ENCODE results near the gene ASB12. TPM values are rescaled to one million over a fixed set of nuclear protein-coding genes. Genes with fewer than 3 reads are reported as not detected.
"Not testable (repeated sequence)": the region's sequence is repeated elsewhere in the genome, so short reads cannot be mapped to it uniquely, and the experiment has no call there.

The ASB12 gene
- total RNA-seq, 1 experiment from 2014 or later, result not detected

DNA sequence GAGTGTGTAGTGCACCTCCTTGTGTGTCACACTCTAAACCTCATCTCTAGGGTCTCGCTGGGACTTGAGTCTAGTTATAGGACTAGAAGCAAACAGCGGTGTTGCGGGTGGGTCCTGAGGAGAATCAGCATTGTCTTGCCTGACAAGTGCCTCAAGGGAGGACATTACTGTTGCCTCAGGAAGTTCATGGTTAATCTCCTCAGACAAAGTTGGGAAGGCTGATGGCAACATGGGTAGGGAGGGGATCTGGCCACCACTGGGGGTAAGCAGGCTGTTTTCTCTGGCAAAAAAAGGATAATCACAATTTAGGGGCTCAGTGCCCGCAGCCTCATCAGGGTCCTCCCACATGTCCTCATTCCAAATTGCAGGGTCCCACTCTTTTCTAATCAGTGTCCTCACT, 12.4 kb downstream of the ASB12 start:
- no peak for DNase-seq
- H3K4me3 ChIP-seq (ENCODE audit: low read depth, low read length), result no peak overlapping the region
- TF ChIP-seq, protein P1, sequence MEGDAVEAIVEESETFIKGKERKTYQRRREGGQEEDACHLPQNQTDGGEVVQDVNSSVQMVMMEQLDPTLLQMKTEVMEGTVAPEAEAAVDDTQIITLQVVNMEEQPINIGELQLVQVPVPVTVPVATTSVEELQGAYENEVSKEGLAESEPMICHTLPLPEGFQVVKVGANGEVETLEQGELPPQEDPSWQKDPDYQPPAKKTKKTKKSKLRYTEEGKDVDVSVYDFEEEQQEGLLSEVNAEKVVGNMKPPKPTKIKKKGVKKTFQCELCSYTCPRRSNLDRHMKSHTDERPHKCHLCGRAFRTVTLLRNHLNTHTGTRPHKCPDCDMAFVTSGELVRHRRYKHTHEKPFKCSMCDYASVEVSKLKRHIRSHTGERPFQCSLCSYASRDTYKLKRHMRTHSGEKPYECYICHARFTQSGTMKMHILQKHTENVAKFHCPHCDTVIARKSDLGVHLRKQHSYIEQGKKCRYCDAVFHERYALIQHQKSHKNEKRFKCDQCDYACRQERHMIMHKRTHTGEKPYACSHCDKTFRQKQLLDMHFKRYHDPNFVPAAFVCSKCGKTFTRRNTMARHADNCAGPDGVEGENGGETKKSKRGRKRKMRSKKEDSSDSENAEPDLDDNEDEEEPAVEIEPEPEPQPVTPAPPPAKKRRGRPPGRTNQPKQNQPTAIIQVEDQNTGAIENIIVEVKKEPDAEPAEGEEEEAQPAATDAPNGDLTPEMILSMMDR (IDR thresholded peaks at IDR 0.05; ENCODE audit: insufficient read depth in 1 of 2, low read depth in 1 of 2, low read length in 1 of 2, severe bottlenecking in 1 of 2, unreplicated experiment in 1 of 2), result no peak
- H3K4me1 ChIP-seq, result no peaks in the 10 kb centered on the region
- no peaks in the 10 kb centered on the region for H3K27me3 ChIP-seq (replicated peaks; ENCODE audit: control insufficient read depth, insufficient read depth, low read length)
- Mint-ChIP-seq H3K9me3 (ENCODE audit: unreplicated experiment) (no peaks in the 10 kb centered on the region), H3K36me3 (ENCODE audit: insufficient read depth, unreplicated experiment) (no peaks in the 10 kb centered on the region), H3K4me1 (ENCODE audit: low read depth, unreplicated experiment) (no peaks in the 10 kb centered on the region), H3K4me3 (ENCODE audit: unreplicated experiment) (no peak overlapping the region), H3K27ac (ENCODE audit: unreplicated experiment) (no peak overlapping the region), H3K27me3 (ENCODE audit: insufficient read depth, unreplicated experiment) (no peaks in the 10 kb centered on the region)
- POLR2A ChIA-PET, result no interaction called here
- BruUV-seq (replicated peaks), result no TSS peak
- intact Hi-C loops (cut with micrococcal nuclease; ENCODE audit: unreplicated experiment), result no loop called here
- CTCF ChIA-PET, result no interaction called here
- no peaks in the 10 kb centered on the region for H3K9me3 ChIP-seq
- H3K36me3 ChIP-seq (ENCODE audit: control insufficient read depth, insufficient read depth, low read length), result no peaks in the 10 kb centered on the region

DNA sequence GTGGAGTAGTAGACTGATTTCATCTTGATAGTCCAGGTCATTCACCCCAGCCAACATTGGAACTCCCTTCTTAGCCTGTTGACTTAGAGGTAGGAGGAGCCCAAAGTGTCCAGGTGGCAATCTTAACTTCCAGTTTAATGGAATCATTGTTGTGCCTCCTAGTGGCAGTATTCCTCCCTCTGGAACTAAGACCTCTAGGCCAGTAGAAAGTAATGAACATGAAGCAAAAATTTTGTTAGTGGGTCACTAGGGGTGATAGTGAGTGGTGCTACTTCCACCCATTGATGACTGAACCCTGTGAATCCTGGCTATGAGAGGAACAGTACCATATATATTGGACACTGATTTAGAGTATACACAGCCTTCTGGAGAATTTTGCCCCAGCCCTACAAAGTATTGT, 16.4 kb downstream of the ASB12 start:
- CTCF ChIA-PET; H3K4me1 Mint-ChIP-seq (ENCODE audit: low read depth, unreplicated experiment); H3K4me3 Mint-ChIP-seq (ENCODE audit: unreplicated experiment); DNase-seq; H3K36me3 ChIP-seq (ENCODE audit: control insufficient read depth, insufficient read depth, low read length); H3K27ac Mint-ChIP-seq (ENCODE audit: unreplicated experiment); BruUV-seq (replicated peaks); H3K36me3 Mint-ChIP-seq (ENCODE audit: insufficient read depth, unreplicated experiment); H3K9me3 Mint-ChIP-seq (ENCODE audit: unreplicated experiment); intact Hi-C loops (cut with micrococcal nuclease; ENCODE audit: unreplicated experiment); H3K27me3 ChIP-seq (replicated peaks; ENCODE audit: control insufficient read depth, insufficient read depth, low read length); H3K4me1 ChIP-seq; H3K27me3 Mint-ChIP-seq (ENCODE audit: insufficient read depth, unreplicated experiment); H3K9me3 ChIP-seq; POLR2A ChIA-PET; H3K4me3 ChIP-seq (ENCODE audit: low read depth, low read length): not testable (repeated sequence)

DNA sequence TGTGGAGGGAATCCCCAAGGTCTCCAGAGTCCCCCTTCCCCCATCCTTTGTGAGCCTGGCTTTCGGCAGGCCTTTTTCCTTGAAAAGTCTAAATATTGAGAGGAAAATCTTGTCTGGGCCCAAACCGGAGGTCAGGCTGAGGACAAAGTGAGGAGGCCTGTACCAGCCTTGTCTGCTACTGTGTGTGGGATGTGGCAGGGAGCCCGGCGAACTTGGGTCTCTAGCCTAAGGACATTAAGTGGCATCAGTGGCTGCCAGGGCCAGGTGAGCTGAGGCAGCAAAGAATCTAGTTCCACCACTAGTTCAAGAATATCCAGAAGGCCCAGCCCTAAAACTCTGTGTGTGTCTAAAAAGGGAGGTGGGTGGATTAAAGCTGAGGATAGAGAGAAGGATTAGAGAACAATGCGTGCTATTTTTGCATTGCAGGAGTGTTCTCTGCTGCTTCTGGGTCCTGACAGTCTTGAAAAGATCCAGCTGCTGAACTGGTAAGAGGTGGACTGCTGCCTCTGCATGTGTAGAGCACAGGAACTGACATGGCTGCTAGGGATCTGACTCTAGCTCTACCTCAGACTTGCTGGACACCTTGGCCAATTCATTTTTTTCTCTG, 23.7 kb downstream of the ASB12 start:
- Histone ChIP-seq H3K4me1 (no peaks in the 10 kb centered on the region), H3K9me3 (no peaks in the 10 kb centered on the region), H3K36me3 (ENCODE audit: control insufficient read depth, insufficient read depth, low read length) (no peaks in the 10 kb centered on the region), H3K4me3 (ENCODE audit: low read depth, low read length) (peak overlapping the region; percentile 52), H3K27me3 (replicated peaks; ENCODE audit: control insufficient read depth, insufficient read depth, low read length) (no peaks in the 10 kb centered on the region)
- Mint-ChIP-seq H3K27me3 (ENCODE audit: insufficient read depth, unreplicated experiment) (no peaks in the 10 kb centered on the region), H3K9me3 (ENCODE audit: unreplicated experiment) (no peaks in the 10 kb centered on the region), H3K4me1 (ENCODE audit: low read depth, unreplicated experiment) (no peaks in the 10 kb centered on the region), H3K27ac (ENCODE audit: unreplicated experiment) (peak overlapping the region; percentile 79), H3K36me3 (ENCODE audit: insufficient read depth, unreplicated experiment) (no peaks in the 10 kb centered on the region), H3K4me3 (ENCODE audit: unreplicated experiment) (peak overlapping the region; percentile 76)
- no TSS peak for BruUV-seq (replicated peaks)
- intact Hi-C loops (cut with micrococcal nuclease; ENCODE audit: unreplicated experiment), result loop anchor here (1.0 to 10.0 kb wide), 4 partner anchors 17 to 112 kb away; no protein-coding TSS in a partner anchor
- DNase-seq, result no peak
- TF ChIP-seq, protein P1 (IDR thresholded peaks at IDR 0.05; ENCODE audit: insufficient read depth in 1 of 2, low read depth in 1 of 2, low read length in 1 of 2, severe bottlenecking in 1 of 2, unreplicated experiment in 1 of 2), result no peak
- CTCF ChIA-PET, result interaction anchor here (2.3 to 2.7 kb wide), 2 partner anchors 18 to 113 kb away, joined by 6 to 12 read pairs; no protein-coding TSS in a partner anchor
- POLR2A ChIA-PET, result interaction anchor here (1.5 kb wide), 1 partner anchor 18 kb away, joined by 7 read pairs; no protein-coding TSS in a partner anchor

Measured in Caco-2 (cell line).